B cell (primary cell): Measurements from ENCODE around the gene SH3GL3. TPM values are rescaled to one million over a fixed set of nuclear protein-coding genes. Genes with fewer than 3 reads are reported as not detected.

Experiments
- ATAC-seq: fragments of 200-7000 bp; cut with Tn5 transposase; one replicate; pipeline ENCODE4 v1.10.0; 2021; ENCODE audit warnings: low read depth, mild to moderate bottlenecking, moderate number of reproducible peaks, moderate library complexity
- CTCF ChIA-PET: fragments of 350-600 bp; sonication (Branson Sonifier 250); formaldehyde crosslinking; loops from one replicate; lab custom pipeline; 2021; ENCODE audit warnings: antibody characterized with exemption, inconsistent platforms; lab: Charles Lee
- POLR2A ChIA-PET: fragments of 350-600 bp; sonication (Branson Sonifier 250); formaldehyde crosslinking; loops from one replicate; lab custom pipeline; 2021; ENCODE audit warnings: antibody characterized with exemption; lab: Charles Lee
- DNase-seq: peaks from one replicate; pipeline ENCODE4 v3.0.0; 2013
- H2AFZ ChIP-seq: 2 replicates; pipeline ENCODE4 v1.6.1; 2012; ENCODE audit warnings: mild to moderate bottlenecking, low read depth, low read length; ENCODE audit not compliant: insufficient read depth, poor library complexity, severe bottlenecking
- H3K27ac ChIP-seq, 2 donors: 1 replicate in 1 of 2; 2 replicates in 1 of 2; pipeline ENCODE4 v1.5.1; 2012 to 2013; ENCODE audit warnings: low read length in 2 of 2, mild to moderate bottlenecking in 2 of 2, moderate library complexity in 1 of 2
- H3K27me3 ChIP-seq, 4 experiments: fragments of 200-600 bp in 1 of 4; sonication (generic) in 1 of 4; replicated peaks in 1 of 4; 1 replicate in 2 of 4; 2 replicates in 2 of 4; pipeline versions ENCODE4 v1.6.1 to v1.7.0; 2013 to 2016; ENCODE audit warnings: low read length in 3 of 4, mild to moderate bottlenecking in 2 of 4, mixed read lengths in 1 of 4, moderate library complexity in 1 of 4; ENCODE audit not compliant: insufficient read depth in 4 of 4, control insufficient read depth in 3 of 4; ENCODE audit errors: control extremely low read depth in 1 of 4
- H3K36me3 ChIP-seq, 2 experiments: replicated peaks in 1 of 2; 1 replicate in 1 of 2; 2 replicates in 1 of 2; pipeline versions ENCODE4 v1.6.1 to v1.7.1; 2013; ENCODE audit warnings: low read length in 1 of 2; ENCODE audit not compliant: insufficient read depth in 2 of 2, control insufficient read depth in 1 of 2; ENCODE audit errors: control extremely low read depth in 1 of 2, extremely low read depth in 1 of 2
- H3K4me1 ChIP-seq, 2 donors: fragments of 200-600 bp in 1 of 2; sonication (generic) in 1 of 2; 1 replicate in 1 of 2; 2 replicates in 1 of 2; pipeline versions ENCODE4 v1.5.1 to v1.6.1; 2013 to 2017; ENCODE audit warnings: low read length in 2 of 2; ENCODE audit not compliant: control insufficient read depth in 2 of 2, insufficient read depth in 2 of 2
- H3K4me2 ChIP-seq: replicated peaks from 2 replicates; pipeline ENCODE3; 2012; ENCODE audit warnings: mild to moderate bottlenecking, low read depth, low read length; ENCODE audit not compliant: poor library complexity, severe bottlenecking
- H3K4me3 ChIP-seq, 5 experiments: fragments of 200-600 bp in 1 of 5; sonication (generic) in 1 of 5; 1 replicate in 3 of 5; 2 replicates in 2 of 5; pipeline versions ENCODE4 v1.5.1 to v1.7.0; 2011 to 2016; ENCODE audit warnings: low read length in 4 of 5, mild to moderate bottlenecking in 4 of 5, low read depth in 2 of 5, control low read depth in 1 of 5, moderate library complexity in 1 of 5; ENCODE audit not compliant: insufficient read depth in 1 of 5; ENCODE audit errors: control extremely low read depth in 1 of 5, extremely low read depth in 1 of 5
- H3K79me2 ChIP-seq: fragments of 200-600 bp; sonication (generic); one replicate; pipeline ENCODE4 v1.6.0; 2016; ENCODE audit warnings: low read length; ENCODE audit not compliant: control insufficient read depth, insufficient read depth
- H3K9ac ChIP-seq: fragments of 200-600 bp; sonication (generic); 2 replicates; pipeline ENCODE4 v1.6.1; 2017; ENCODE audit warnings: mild to moderate bottlenecking, low read length, moderate library complexity
- H3K9me3 ChIP-seq, 3 donors: one replicate each; pipeline versions ENCODE4 v1.6.1 to v1.7.1; 2013; ENCODE audit warnings: low read length in 2 of 3; ENCODE audit not compliant: control insufficient read depth in 2 of 3, insufficient read depth in 1 of 3; ENCODE audit errors: control extremely low read depth in 1 of 3
- H4K20me1 ChIP-seq: 2 replicates; pipeline ENCODE4 v1.6.0; 2012; ENCODE audit warnings: mild to moderate bottlenecking, low read length; ENCODE audit not compliant: insufficient read depth, control insufficient read depth, poor library complexity, severe bottlenecking
- H3K27ac Mint-ChIP-seq: one replicate; pipeline ENCODE4 v1.8.0; 2021; ENCODE audit warnings: mixed read lengths
- H3K27me3 Mint-ChIP-seq: one replicate; pipeline ENCODE4 v1.8.0; 2021; ENCODE audit warnings: mixed read lengths
- H3K4me1 Mint-ChIP-seq: one replicate; pipeline ENCODE4 v1.8.0; 2021; ENCODE audit warnings: mixed read lengths
- H3K4me3 Mint-ChIP-seq: one replicate; pipeline ENCODE4 v1.8.0; 2021; ENCODE audit warnings: mixed read lengths
- H3K9me3 Mint-ChIP-seq: one replicate; pipeline ENCODE4 v1.8.0; 2022; ENCODE audit warnings: mixed read lengths; ENCODE audit not compliant: insufficient read depth
- CTCF ChIP-seq: fragments of 200-600 bp; IDR thresholded peaks from one replicate; pipeline ENCODE4 v1.8.0; 2022; ENCODE audit warnings: antibody characterized with exemption, mild to moderate bottlenecking
- EZH2 ChIP-seq: IDR thresholded peaks from 2 replicates; pipeline ENCODE4 v1.6.1; 2012; ENCODE audit warnings: borderline replicate concordance, low read depth, mild to moderate bottlenecking, moderate library complexity, low read length; ENCODE audit not compliant: insufficient read depth, poor library complexity, severe bottlenecking
- WGBS: methylation state at CpG from one replicate; pipeline ENCODE4 v1.1.5; 2013; ENCODE audit warnings: missing lambda C conversion rate; ENCODE audit not compliant: insufficient coverage; 5-methylcytosine and 5-hydroxymethylcytosine counted together
- intact Hi-C: fragments of 100-400 bp; cut with micrococcal nuclease; formaldehyde crosslinking; loops from one replicate; pipeline ENCODE4 v1.10.0; 2022
- polyA plus RNA-seq: library from polyadenylated mRNA; depleted of rRNA; stranded (reverse); fragments of >200 nt; gene quantifications from 2 replicates; pipeline ENCODE4 v1.2.3, GENCODE V29; 2012
- total RNA-seq, 2 donors: library from RNA; stranded (reverse); fragments of 120-200 nt in 1 of 2; gene quantifications; 1 replicate in 1 of 2; 2 replicates in 1 of 2; pipeline versions ENCODE4 v1.2.3 to v1.2.4, GENCODE V29; 2013 to 2022

SH3GL3 gene
- total and polyA plus RNA-seq, 2 donors (not counting 1 experiment from before 2014, with no cell fraction given): not detected

GRCh38 chr15:83431521-83431920, 15.6 kb upstream of the SH3GL3 start:
- WGBS: 93% methylated on average over 2 of the region's 2 CpGs
- CTCF ChIA-PET: no interaction called here
- POLR2A ChIA-PET: no interaction called here
- no peaks in the 10 kb centered on the region for H3K79me2 ChIP-seq
- Mint-ChIP-seq H3K9me3 (no peaks in the 10 kb centered on the region), H3K4me1 (no peaks in the 10 kb centered on the region), H3K27me3 (peaks cover 10% of the 10 kb centered on the region), H3K4me3 (no peak overlapping the region), H3K27ac (no peak overlapping the region)
- H3K36me3 ChIP-seq: no peaks in the 10 kb centered on the region
- peaks cover 0 to 5% (median 0%) of the 10 kb centered on the region in 3 donors for H3K9me3 ChIP-seq
- DNase-seq (no peak), ATAC-seq (no peak)
- H4K20me1 ChIP-seq: no peaks in the 10 kb centered on the region
- no peak overlapping the region for H3K4me2 ChIP-seq
- no peak overlapping the region for H3K27ac ChIP-seq
- H2AFZ ChIP-seq: no peak overlapping the region
- peaks cover 0 to 3% (median 0%) of the 10 kb centered on the region in 4 experiments for H3K27me3 ChIP-seq
- no peak for TF ChIP-seq EZH2
- TF ChIP-seq CTCF: no peak
- no peak overlapping the region for H3K4me3 ChIP-seq
- no peak overlapping the region for H3K9ac ChIP-seq
- no peaks in the 10 kb centered on the region for H3K4me1 ChIP-seq
- intact Hi-C loops: no loop called here

- Mint-ChIP-seq H3K4me1 (no peaks in the 10 kb centered on the region), H3K4me3 (no peak overlapping the region), H3K9me3 (no peaks in the 10 kb centered on the region), H3K27me3 (peaks cover 19% of the 10 kb centered on the region), H3K27ac (no peak overlapping the region)
- ATAC-seq (no peak), DNase-seq (no peak)
- H4K20me1 ChIP-seq: no peaks in the 10 kb centered on the region
- H3K36me3 ChIP-seq: no peaks in the 10 kb centered on the region
- intact Hi-C loops: loop anchor here (5.0 kb wide), 1 partner anchor 137 kb away; no protein-coding TSS in a partner anchor
- CTCF ChIA-PET: interaction anchor here (1.8 kb wide), 1 partner anchor 126 kb away, joined by 4 read pairs; no protein-coding TSS in a partner anchor
- H3K9ac ChIP-seq: no peak overlapping the region
- POLR2A ChIA-PET: no interaction called here
- no peaks in the 10 kb centered on the region for H3K79me2 ChIP-seq
- H3K27me3 ChIP-seq: peaks cover 0 to 7% (median 1%) of the 10 kb centered on the region in 4 experiments
- no peaks in the 10 kb centered on the region for H3K9me3 ChIP-seq
- no peak overlapping the region for H3K4me3 ChIP-seq
- WGBS: 4% methylated on average over 4 of the region's 8 CpGs
- no peak overlapping the region for H3K27ac ChIP-seq
- H3K4me2 ChIP-seq: no peak overlapping the region
- no peak overlapping the region for H2AFZ ChIP-seq
- TF ChIP-seq CTCF: no peak
- no peak for TF ChIP-seq EZH2
- no peaks in the 10 kb centered on the region for H3K4me1 ChIP-seq
Measured at GRCh38 chr15:83435202-83435601, 11.9 kb upstream of the SH3GL3 start.
